HG02885 (cell line): ENCODE data around the gene PNLDC1.
"Not testable (repeated sequence)": the region's sequence is repeated elsewhere in the genome, so short reads cannot be mapped to it uniquely, and the experiment has no call there.

ENCODE experiments used
- ATAC-seq: cut with Tn5 transposase; IDR thresholded peaks from one replicate; pipeline ENCODE4 v1.9.1; 2021; ENCODE audit warnings: mild to moderate bottlenecking; ENCODE audit not compliant: unreplicated experiment, poor library complexity

Gene PNLDC1

DNA sequence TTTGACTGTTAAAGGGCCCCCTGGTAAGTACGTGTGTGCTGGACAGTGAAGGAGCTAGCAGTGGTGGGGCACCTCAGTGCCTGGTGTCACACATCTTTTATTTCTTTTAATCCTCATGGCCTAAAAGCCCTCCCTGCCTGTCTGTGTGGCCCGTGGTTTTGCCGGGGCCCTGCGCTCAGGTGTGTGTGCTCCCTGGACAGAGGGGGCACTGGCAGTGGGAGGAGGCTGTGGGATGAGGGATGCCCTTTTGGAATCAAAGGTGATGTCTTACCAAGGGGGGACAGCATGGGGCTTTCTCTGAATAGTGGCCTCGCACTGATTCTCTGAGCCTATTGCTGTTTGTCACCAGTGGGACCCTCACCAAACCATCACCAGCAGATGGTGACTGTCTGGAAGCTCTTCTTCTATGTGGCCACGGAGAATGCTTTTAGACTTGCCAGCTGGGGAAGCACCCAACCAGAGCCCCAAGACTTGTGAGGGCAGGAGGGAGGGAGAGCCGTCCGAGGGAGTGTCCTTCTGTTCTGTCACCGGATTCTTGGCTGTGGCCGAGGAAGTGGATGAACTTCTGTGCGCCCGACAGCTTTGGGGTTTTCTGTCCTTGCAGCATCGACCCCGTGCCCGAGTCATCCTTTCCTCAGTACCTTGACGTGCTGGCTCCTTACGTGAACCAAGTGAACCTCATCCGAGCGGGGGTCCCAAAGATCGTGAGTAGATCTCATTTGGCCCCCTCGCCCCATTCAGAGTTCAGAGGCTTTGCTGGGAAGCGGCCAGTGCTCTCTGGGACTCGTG is 18.1 kb downstream of the PNLDC1 start:
- ATAC-seq = no peak

DNA sequence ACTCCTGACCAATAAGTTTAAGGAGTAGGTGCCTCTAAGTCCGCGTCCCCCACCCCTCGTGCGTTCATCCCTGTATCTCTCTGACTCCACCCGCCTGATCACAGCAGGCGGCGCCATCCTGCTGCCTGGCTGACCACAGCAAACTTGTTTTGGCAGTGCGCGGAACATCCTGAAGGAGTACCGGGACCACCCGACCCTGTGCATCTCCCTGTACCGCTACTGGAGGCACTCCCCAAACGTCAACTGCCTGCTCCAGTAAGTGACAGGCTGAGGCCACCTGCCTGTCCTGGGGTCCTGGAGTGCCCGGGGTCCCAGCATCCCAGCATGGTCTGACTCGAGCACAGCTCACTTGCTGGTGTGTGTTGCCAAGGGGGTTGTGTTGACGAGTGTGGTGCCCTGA is 19.0 kb downstream of the PNLDC1 start:
- ATAC-seq = no peak

DNA sequence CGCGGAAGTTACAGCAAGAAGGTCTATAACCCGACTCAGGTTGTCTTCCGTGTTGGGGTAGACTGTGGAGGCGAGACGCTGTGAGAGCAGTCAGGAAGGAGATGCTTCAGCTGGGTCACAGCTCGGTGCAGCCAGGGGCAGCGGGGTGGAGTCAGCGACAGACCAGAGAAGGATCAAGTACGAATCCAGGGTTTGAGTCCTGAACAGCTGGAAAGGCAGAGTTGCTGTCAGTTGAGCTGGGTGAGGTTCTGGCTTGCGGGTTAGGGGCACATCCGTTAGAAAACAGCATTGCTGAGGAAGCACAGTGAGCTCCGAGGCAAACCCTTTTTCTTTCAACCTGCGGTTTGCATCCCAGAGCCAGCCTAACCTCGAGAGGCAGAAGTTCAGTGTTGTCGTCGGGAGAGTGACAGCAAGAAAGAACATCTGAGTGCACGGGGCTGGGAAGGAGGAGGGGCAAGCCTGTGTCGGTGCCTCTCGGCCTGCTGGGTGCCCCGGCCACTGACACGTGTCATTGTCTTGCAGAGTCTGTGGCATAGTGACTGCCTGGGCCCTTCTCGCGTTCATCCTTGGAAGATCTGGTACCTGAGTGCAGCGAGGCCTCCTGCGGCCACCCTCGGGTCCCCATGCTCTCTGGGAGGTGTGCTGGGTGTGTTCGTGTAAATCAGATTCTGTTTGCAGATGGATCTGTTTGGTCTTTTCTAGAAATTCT is 20.0 kb downstream of the PNLDC1 start:
- no peak for ATAC-seq

- no peak for ATAC-seq
Observed at GRCh38 chr6:159821122-159821521, 21.0 kb downstream of the PNLDC1 start.

DNA sequence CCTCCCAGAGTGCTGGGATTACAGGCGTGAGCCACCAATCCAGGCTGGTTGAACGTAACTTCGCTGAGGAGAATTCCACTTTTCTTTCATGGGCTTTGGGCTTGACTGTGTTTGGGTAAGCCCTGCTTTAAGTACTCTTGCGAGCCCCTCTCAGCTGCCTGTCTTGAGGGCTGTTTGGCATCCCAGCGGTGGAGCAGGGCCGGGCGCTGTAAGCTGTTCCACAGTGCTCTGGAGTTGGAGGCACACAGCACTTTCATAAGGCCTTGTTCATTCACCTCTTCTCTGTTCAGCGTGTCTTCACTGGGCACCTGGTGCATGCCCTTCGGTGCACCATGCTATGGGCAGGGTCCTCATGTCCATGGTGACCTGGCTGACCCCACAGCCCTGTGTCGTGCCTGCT is 21.6 kb downstream of the PNLDC1 start:
- ATAC-seq = no peak

DNA sequence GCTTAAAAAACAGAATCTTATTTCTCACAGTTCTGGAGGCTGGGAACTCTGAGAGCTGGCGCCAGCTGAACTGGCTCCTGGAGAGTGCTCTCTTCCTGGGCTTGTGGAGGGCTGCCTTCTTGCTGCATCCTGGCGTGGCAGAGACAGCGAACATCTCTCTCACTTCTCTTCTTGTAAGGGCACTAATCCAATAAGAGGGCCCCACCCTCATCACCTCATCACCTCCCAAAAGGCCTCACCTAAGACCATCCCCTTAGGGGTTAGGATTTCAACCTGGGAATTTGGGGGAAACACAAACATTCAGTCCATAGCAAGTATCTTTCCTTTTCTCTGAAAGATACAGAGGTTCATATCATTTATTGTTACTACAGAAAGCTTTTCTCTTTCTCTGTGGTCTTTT is 23.9 kb downstream of the PNLDC1 start:
- no peak for ATAC-seq

DNA sequence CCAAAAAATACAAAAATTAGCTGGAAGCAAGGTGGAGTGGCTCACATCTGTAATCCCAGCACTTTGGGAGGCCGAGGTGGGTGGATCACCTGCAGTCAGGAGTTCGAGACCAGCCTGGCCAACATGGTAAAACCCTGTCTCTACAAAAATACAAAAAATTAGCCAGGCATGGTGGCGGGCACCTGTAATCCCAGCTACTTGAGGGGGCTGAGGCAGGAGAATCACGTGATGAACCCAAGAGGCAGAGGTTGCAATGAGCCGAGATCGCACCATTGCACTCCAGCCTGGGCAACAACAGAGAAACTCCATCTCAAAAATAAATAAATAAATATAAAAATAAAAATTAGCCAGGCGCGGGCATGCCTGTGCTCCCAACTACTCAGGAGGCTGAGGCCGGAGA is 24.6 kb downstream of the PNLDC1 start:
- not testable (repeated sequence) for ATAC-seq

GRCh38 chr6:159826004-159826403 is 25.9 kb downstream of the PNLDC1 start:
- no peak for ATAC-seq

GRCh38 chr6:159826968-159827647 is 27.0 kb downstream of the PNLDC1 start:
- no peak for ATAC-seq

- ATAC-seq = no peak
Observed at GRCh38 chr6:159828074-159828473, 28.0 kb downstream of the PNLDC1 start.

DNA sequence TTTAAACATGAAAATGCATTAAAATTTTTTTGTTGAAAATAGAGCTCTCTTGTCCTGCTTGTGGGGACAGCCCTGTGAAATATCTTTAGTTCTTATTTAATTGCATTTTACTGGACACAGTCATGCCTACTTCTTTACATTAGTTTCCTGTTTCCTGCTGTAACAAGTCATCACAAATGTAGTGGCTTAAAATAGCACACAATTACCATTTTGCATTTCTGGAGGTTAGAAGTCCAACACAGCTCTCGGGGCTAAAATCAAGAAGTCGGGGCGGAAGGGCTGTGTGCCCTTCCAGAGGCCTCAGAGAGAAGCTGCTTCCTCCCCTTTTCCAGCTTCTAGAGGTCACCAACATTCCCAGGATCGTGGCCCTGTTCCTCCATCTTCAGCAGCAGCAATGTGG is 29.4 kb downstream of the PNLDC1 start:
- ATAC-seq = no peak

DNA sequence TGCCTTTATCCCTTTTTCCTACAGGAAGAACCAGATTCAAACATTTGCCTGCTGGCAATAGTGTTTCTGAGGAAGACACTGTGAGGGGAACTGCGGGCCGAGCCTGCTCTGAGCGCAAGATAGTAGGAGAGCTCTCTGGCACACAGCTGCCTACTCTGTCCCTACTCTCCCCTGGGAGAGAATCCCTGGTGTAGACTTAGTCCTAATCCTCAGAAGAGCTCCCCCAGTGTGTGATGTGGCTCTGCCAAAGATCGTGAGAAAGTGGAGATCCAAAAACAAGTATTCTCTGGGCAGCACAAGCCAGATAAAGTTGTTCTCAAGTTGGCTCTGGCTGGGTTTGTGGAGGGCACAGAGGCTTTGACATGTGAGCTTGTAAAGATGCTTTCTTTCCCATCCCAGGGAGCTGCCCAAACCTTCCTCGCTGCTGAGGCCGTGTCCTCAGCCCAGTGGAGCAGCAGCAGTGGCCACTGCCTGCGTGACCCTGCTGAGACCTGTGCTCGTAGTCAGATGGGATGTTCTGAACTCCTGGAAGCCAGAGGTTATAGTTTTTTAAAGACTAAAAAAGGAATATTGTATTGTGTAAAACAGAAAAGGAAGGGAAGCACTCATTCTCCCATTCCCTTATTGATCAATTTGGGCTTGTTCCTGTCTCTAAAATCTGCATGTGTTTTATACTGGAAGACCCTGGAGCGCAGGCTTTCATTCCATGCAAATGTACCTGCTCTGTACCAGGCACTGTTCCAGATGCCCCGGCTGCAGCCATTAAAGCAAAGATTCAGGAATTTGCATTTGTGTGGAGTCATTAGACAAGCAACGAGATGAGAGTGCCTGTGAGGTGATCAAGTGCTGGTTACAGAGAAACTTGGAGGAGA is 30.7 kb downstream of the PNLDC1 start:
- ATAC-seq = no peak

DNA sequence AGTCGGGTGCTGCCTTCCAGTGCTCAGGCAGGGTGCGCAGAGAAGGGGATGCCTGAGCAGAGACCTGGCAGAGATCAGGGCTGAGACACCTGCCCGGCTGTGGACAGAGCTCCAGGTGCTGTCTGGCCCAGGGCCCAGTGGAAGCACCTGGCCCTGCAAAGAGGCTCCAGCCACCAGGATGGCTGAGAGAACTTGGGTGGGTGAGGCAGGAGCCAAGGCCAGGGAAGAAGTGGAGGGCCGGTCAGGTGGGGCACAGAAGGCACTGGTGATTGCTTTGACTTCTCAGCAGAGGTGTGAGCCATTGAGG is 31.2 kb downstream of the PNLDC1 start:
- ATAC-seq = no peak

DNA sequence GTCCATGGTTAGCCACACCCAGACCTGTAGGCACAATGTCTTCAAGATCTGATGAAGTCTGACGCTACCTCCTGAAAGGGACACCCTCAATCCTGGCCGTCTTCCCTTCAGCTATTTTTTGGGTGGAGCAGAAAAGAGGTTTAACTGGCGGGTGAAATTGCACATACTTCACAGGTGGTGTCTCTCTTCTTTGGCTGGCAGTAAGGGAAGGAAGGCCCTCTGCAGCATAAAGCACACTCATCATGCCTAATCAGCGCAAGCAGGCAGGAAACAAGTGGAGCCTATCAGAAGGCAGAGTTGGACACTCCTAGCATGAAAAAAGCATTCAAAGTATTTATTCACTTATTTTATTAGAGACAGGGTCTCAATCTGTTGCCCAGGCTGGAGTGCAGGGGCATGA is 32.9 kb downstream of the PNLDC1 start:
- no peak for ATAC-seq

- no peak for ATAC-seq
Observed at GRCh38 chr6:159833556-159833955, 33.5 kb downstream of the PNLDC1 start.

- no peak for ATAC-seq
Observed at GRCh38 chr6:159833997-159834603, 34.0 kb downstream of the PNLDC1 start.

DNA sequence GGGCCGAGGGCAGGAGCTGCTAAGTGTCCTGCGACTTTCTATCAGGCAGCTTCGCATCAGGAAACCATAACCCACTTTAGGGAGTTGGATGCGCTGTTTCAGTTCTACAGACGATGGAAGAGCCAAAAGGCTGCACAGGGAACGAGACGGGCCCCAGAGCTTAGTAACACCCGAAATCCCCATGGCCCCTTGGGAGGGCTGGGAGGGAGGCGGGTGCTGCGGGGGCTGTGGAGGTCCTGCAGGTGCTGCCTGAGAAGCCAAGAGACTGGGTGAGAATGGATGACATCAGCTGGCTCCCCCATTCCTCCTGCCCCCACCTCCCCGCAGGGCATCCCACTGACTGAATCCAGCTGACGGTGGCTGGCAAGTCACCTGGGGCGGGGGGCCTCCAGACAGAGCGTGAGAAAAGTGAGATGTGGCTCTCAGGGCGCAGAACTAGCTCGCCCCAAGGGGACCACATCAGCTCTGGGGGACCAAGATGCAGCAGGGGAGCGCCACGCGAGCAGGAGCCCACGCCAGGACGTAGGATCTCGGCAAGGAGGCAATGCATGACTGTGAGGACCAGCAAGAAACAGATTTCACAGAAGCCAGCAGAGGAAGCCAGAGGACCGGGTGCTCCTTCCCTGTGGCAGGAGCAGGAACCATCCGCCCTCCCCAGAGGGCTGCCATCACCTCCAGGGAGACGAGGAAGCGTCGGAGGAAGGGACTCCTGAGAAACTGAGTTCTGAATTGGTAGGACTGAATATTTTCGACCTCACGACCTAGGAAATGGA is 36.8 kb downstream of the PNLDC1 start:
- ATAC-seq = no peak

- ATAC-seq = no peak
Observed at GRCh38 chr6:159837511-159837910, 37.4 kb downstream of the PNLDC1 start.

DNA sequence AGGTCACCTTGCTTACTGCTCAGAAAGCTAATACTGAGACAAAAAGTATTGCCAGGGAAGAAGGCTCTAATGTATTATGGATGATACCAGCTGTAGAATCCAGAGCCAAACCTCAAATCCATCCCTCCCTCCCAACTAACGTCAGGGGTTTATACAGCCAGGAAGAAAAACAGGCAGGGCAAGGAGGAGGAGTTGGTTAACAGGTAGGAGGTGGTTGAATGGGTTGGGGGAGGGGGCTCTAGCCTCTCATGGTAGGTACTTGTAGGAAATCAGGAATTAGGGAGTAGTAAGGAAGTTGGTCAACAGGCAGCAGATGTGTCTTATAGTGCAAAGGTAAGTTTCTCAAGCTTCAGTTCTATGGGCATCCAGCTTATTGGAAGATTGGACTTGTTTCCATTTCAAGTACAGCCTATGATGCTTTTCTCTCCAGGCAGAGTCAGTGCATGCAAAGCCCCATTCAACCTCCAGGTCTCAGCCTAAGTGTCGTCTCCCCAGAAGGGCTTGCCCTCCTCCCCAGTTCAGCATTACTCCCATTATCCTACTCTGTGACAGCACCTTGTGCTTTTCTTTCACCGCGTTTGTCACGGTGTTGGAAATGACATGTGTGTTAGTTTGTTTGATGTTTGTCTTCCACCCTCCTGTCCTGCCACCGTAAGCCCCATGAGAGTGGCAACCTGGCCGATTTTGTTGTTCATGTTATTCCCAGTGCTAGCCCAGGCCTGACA is 38.1 kb downstream of the PNLDC1 start:
- no peak for ATAC-seq
